Mucosa of descending colon (tissue), 3 donors: ENCODE results near the gene VCAM1. TPM values are rescaled to one million over a fixed set of nuclear protein-coding genes. Genes with fewer than 3 reads are reported as not detected.

Source experiments
- ATAC-seq: fragments of 200-7000 bp; cut with Tn5 transposase; one replicate; pipeline ENCODE4 v1.9.1; 2020; ENCODE audit warnings: mild to moderate bottlenecking, moderate library complexity
- DNase-seq, 3 donors: peaks; one replicate each; pipeline ENCODE4 v3.0.0-alpha.2; 2020
- H3K36me3 ChIP-seq: fragments of 200-600 bp; one replicate; pipeline ENCODE4 v1.8.0; 2021; ENCODE audit warnings: low read depth, mild to moderate bottlenecking
- H3K4me1 ChIP-seq: fragments of 200-600 bp; one replicate; pipeline ENCODE4 v1.8.0; 2021; ENCODE audit warnings: low read depth, mild to moderate bottlenecking
- H3K4me3 ChIP-seq: fragments of 200-600 bp; one replicate; pipeline ENCODE4 v1.8.0; 2021; ENCODE audit warnings: mild to moderate bottlenecking
- H3K9me3 ChIP-seq: fragments of 200-600 bp; one replicate; pipeline ENCODE4 v1.8.0; 2021; ENCODE audit warnings: mild to moderate bottlenecking
- CTCF ChIP-seq: fragments of 200-600 bp; IDR thresholded peaks from one replicate; pipeline ENCODE4 v1.8.0; 2022; ENCODE audit warnings: antibody characterized with exemption, mild to moderate bottlenecking
- intact Hi-C, 2 donors: fragments of 100-400 bp; cut with DNase I in 1 of 2; cut with micrococcal nuclease in 1 of 2; formaldehyde crosslinking; loops; one replicate each; pipeline versions ENCODE4 v1.11.0 to v1.11.1; 2022; cut with DNase I, micrococcal nuclease
- total RNA-seq, 3 donors: library from RNA; stranded (reverse); fragmentation: NEBNext Ultra II Directional in 2 of 3; extraction: Animal tissue kit (Norgen Biotek cat#: 25700) in 2 of 3; gene quantifications; one replicate each; pipeline versions ENCODE4 v1.2.1 to v1.2.4, GENCODE V29; 2021 to 2023
- donor health status: DM: no; HTN: no; CAD: no; lungs with moderate emphysema.
- donor health status: DM: no; HTN: no; CAD: no.
- donor health status: DM: no; HTN: yes; CAD: no.

Gene VCAM1
- total RNA-seq, 3 donors from 2014 or later, result 4.0 to 9.4 (median 6.5) TPM

GRCh38 chr1:100769323-100769722 lies 49.8 kb downstream of the VCAM1 start:
- no peak for TF ChIP-seq CTCF
- H3K36me3 ChIP-seq, result no peaks in the 10 kb centered on the region
- intact Hi-C loops, result no loop called here
- no peaks in the 10 kb centered on the region for H3K9me3 ChIP-seq
- H3K4me1 ChIP-seq, result no peaks in the 10 kb centered on the region
- no peak overlapping the region for H3K4me3 ChIP-seq
- DNase-seq (no peak), ATAC-seq (no peak)

GRCh38 chr1:100769906-100770646 lies 50.5 kb downstream of the VCAM1 start:
- Histone ChIP-seq H3K9me3 (no peaks in the 10 kb centered on the region), H3K36me3 (no peaks in the 10 kb centered on the region), H3K4me3 (no peak overlapping the region), H3K4me1 (no peaks in the 10 kb centered on the region)
- TF ChIP-seq CTCF, result no peak
- intact Hi-C loops, result no loop called here
- DNase-seq (no peak), ATAC-seq (no peak)

GRCh38 chr1:100773444-100773843 lies 53.9 kb downstream of the VCAM1 start:
- H3K36me3 ChIP-seq, result no peaks in the 10 kb centered on the region
- no peaks in the 10 kb centered on the region for H3K4me1 ChIP-seq
- TF ChIP-seq CTCF, result no peak
- no peak for DNase-seq
- ATAC-seq, result no peak
- intact Hi-C loops, result no loop called here
- H3K9me3 ChIP-seq, result no peaks in the 10 kb centered on the region
- no peak overlapping the region for H3K4me3 ChIP-seq

DNA sequence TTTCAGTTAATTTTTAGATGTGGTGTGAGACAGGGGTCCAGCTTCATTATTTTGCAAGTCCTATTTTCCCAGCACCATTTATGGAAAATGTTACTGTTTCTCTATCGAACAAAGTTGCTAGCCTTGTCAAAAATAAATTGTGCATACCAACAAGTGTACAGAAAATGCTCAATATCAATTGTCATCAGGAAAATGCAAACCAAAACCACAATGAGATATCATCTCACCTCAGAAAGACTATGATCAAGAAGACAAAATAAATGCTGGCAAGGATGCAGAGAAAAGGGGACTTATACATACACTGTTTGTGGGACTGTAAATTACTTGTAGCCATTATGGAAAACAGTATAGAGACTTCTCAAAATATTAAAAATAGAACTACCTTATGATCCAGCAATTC lies 54.8 kb downstream of the VCAM1 start:
- intact Hi-C loops, result no loop called here
- no peaks in the 10 kb centered on the region for H3K36me3 ChIP-seq
- H3K9me3 ChIP-seq, result no peaks in the 10 kb centered on the region
- no peak overlapping the region for H3K4me3 ChIP-seq
- H3K4me1 ChIP-seq, result no peaks in the 10 kb centered on the region
- DNase-seq (no peak), ATAC-seq (no peak)
- TF ChIP-seq CTCF, result no peak

GRCh38 chr1:100775483-100775882 lies 55.9 kb downstream of the VCAM1 start:
- Histone ChIP-seq H3K36me3 (no peaks in the 10 kb centered on the region), H3K4me1 (no peaks in the 10 kb centered on the region), H3K9me3 (no peaks in the 10 kb centered on the region), H3K4me3 (no peak overlapping the region)
- no peak for ATAC-seq
- DNase-seq, result no peak
- TF ChIP-seq CTCF, result no peak
- intact Hi-C loops, result no loop called here

GRCh38 chr1:100778748-100779147 lies 59.2 kb downstream of the VCAM1 start:
- Histone ChIP-seq H3K36me3 (no peaks in the 10 kb centered on the region), H3K4me3 (no peak overlapping the region), H3K4me1 (no peaks in the 10 kb centered on the region), H3K9me3 (no peaks in the 10 kb centered on the region)
- DNase-seq (no peak), ATAC-seq (no peak)
- intact Hi-C loops, result no loop called here
- no peak for TF ChIP-seq CTCF
